Measurements from ENCODE around the gene FRMD5. TPM values are rescaled to one million over a fixed set of nuclear protein-coding genes. Genes with fewer than 3 reads are reported as not detected.

Gene FRMD5
- total RNA-seq, 2 donors from 2014 or later: 25.5 to 52.3 TPM

DNA sequence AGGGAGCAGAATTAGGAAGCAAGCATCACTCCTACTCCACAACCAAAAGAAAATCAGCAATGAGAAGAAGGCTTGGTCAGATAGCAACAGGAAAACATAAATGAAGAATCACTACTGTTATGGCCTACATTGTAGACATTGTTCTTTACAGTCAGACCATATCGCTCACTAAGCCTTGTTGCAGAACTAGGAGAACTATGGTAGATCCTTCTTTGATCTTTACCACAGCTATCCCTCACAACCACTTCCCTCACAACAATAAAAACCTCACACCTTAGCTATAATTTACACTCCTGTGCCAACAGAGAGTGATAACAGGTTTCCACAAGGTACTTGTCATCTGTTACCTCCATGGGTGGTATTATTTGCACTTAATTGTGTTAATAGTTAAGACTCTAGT is 241.7 kb downstream of the FRMD5 start:
- H3K4me3 ChIP-seq: no peak overlapping the region
- no peaks in the 10 kb centered on the region for H3K36me3 ChIP-seq
- no peaks in the 10 kb centered on the region for H3K4me1 ChIP-seq
- TF ChIP-seq CTCF (IDR thresholded peaks at IDR 0.05): no peak
- H3K9me3 ChIP-seq: no peaks in the 10 kb centered on the region
- H3K27me3 ChIP-seq: no peaks in the 10 kb centered on the region
- H3K27ac ChIP-seq: no peak overlapping the region
- DNase-seq (ENCODE audit: low spot score): no peak

DNA sequence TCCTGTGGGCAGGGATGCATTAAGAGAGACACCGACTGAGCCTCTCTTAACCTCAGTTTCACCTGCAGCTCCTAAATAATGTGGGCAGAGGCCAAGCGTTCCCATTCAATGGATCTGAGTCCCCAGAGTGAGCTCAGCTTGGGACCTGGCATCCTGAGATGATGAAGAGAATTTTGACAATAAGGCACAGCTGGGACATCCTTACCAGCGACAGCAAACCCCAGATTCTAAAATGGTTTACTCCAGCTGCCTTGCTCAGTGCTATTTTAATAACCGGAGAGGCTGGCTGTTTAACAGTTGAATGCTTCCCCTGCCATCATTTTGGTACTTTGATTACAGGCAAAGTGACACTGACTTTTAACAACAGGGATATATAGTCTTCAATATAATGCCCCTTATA is 244.5 kb downstream of the FRMD5 start:
- Histone ChIP-seq H3K27me3 (no peaks in the 10 kb centered on the region), H3K4me3 (no peak overlapping the region), H3K36me3 (no peaks in the 10 kb centered on the region), H3K4me1 (no peaks in the 10 kb centered on the region), H3K27ac (no peak overlapping the region), H3K9me3 (no peaks in the 10 kb centered on the region)
- no peak for TF ChIP-seq CTCF (IDR thresholded peaks at IDR 0.05)
- no peak for DNase-seq (ENCODE audit: low spot score)

DNA sequence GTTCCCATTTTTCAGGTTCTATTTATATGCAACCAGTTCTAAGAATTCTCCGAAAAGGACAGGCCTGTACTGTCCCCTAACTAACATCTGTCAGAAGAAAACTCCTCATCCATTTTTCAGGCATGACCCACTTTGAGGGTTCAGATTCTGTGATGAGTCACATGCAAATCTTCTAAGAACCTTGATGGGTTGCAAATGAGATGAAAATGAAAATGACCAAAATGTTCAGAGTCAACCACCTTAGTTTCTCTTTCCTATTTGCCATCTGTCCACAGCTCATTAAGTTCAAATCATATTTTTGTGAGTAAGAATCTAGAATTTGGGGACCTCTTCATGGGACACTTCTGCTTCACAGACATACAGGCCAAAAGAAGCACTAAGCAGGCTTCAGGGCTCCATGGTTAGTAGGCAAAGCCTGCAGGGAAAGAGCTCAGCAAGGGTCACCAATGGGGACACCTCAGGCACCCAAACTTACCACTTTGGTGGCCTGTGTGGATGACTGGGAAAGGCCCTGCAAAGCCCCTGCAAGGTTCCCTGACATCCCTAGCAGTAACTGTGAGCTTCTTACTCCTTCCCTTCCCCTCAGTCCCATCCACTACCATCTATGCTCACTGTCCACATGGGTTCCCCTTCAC is 246.3 kb downstream of the FRMD5 start:
- no peak for TF ChIP-seq CTCF (IDR thresholded peaks at IDR 0.05)
- Histone ChIP-seq H3K27me3 (no peaks in the 10 kb centered on the region), H3K36me3 (no peaks in the 10 kb centered on the region), H3K4me3 (no peak overlapping the region), H3K9me3 (no peaks in the 10 kb centered on the region), H3K4me1 (no peaks in the 10 kb centered on the region), H3K27ac (no peak overlapping the region)
- no peak for DNase-seq (ENCODE audit: low spot score)

GRCh38 chr15:43943511-43943910 is 251.6 kb downstream of the FRMD5 start:
- no peaks in the 10 kb centered on the region for H3K9me3 ChIP-seq
- no peak for DNase-seq (ENCODE audit: low spot score)
- no peak for TF ChIP-seq CTCF (IDR thresholded peaks at IDR 0.05)
- no peaks in the 10 kb centered on the region for H3K4me1 ChIP-seq
- H3K36me3 ChIP-seq: no peaks in the 10 kb centered on the region
- no peaks in the 10 kb centered on the region for H3K27me3 ChIP-seq
- H3K27ac ChIP-seq: no peak overlapping the region
- H3K4me3 ChIP-seq: no peak overlapping the region

GRCh38 chr15:43942194-43942593 is 252.9 kb downstream of the FRMD5 start:
- no peaks in the 10 kb centered on the region for H3K27me3 ChIP-seq
- no peaks in the 10 kb centered on the region for H3K4me1 ChIP-seq
- H3K36me3 ChIP-seq: no peaks in the 10 kb centered on the region
- H3K27ac ChIP-seq: no peak overlapping the region
- no peak for TF ChIP-seq CTCF (IDR thresholded peaks at IDR 0.05)
- no peak for DNase-seq (ENCODE audit: low spot score)
- no peak overlapping the region for H3K4me3 ChIP-seq
- H3K9me3 ChIP-seq: no peaks in the 10 kb centered on the region

DNA sequence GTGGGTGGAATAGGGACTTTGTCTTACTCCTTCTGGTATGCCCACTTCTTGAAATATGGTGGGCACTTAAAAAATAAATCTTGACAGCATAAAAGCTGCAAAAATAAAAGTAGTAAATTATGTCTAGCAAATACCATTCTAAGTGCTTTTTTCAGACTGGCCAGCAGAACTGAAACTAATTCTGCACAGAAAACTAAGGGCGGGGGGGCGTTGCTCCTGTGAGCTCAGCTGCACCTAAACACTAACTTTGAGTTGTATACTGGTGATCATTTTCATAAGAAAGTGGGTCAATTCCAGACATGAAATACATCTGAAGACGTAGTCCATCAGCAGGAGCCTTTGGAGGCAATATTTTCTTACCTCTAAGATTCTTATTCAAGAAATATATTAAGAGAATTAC is 253.5 kb downstream of the FRMD5 start:
- Histone ChIP-seq H3K36me3 (no peaks in the 10 kb centered on the region), H3K27ac (no peak overlapping the region), H3K4me1 (no peaks in the 10 kb centered on the region), H3K27me3 (no peaks in the 10 kb centered on the region), H3K9me3 (no peaks in the 10 kb centered on the region), H3K4me3 (no peak overlapping the region)
- no peak for TF ChIP-seq CTCF (IDR thresholded peaks at IDR 0.05)
- no peak for DNase-seq (ENCODE audit: low spot score)

All from right atrium auricular region (tissue), 2 donors.